ENCODE data around the gene TBX2. TPM values are rescaled to one million over a fixed set of nuclear protein-coding genes. Genes with fewer than 3 reads are reported as not detected.
"Not testable (repeated sequence)": the region's sequence is repeated elsewhere in the genome, so short reads cannot be mapped to it uniquely, and the experiment has no call there.

TBX2 gene
- polyA plus RNA-seq, 1 donor (not counting 4 experiments of a cell fraction or from before 2014, with no cell fraction given) = not detected

DNA sequence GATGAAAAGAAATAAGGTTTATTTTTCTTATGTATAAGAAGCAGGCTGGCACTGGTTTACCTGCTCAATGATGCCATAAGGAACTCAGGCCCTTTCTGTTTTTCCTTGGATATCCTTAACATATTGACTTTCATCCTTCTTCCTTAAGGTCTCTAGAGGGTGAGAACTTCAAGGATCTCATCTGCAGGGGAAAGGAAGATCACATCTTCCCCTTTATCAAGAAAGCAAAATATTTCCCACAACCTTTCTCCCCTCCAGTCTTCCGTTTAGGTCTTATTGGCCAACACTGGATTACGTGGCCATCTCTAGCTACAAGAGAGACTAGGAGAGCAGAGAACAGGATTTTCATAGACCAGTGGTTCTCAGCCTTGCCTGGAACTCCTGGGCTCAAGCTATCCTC, 48.4 kb downstream of the TBX2 start:
- H3K9ac ChIP-seq (ENCODE audit: control insufficient read depth, extremely low read depth, insufficient read depth, low read length) = no peak overlapping the region
- no peaks in the 10 kb centered on the region for H4K20me1 ChIP-seq (ENCODE audit: control insufficient read depth, extremely low read depth, insufficient read depth, low read length)
- TF ChIP-seq EZH2 (IDR thresholded peaks at IDR 0.05; ENCODE audit: low read length) = no peak
- TF ChIP-seq, protein P1, sequence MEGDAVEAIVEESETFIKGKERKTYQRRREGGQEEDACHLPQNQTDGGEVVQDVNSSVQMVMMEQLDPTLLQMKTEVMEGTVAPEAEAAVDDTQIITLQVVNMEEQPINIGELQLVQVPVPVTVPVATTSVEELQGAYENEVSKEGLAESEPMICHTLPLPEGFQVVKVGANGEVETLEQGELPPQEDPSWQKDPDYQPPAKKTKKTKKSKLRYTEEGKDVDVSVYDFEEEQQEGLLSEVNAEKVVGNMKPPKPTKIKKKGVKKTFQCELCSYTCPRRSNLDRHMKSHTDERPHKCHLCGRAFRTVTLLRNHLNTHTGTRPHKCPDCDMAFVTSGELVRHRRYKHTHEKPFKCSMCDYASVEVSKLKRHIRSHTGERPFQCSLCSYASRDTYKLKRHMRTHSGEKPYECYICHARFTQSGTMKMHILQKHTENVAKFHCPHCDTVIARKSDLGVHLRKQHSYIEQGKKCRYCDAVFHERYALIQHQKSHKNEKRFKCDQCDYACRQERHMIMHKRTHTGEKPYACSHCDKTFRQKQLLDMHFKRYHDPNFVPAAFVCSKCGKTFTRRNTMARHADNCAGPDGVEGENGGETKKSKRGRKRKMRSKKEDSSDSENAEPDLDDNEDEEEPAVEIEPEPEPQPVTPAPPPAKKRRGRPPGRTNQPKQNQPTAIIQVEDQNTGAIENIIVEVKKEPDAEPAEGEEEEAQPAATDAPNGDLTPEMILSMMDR (optimal IDR thresholded peaks at IDR 0.05 in 1 of 3, IDR thresholded peaks at IDR 0.05 in 1 of 3, conservative IDR thresholded peaks at IDR 0.05 in 1 of 3; ENCODE audit: extremely low read depth in 1 of 3, insufficient read depth in 2 of 3, low read length in 3 of 3) = no peak
- H3K4me1 ChIP-seq (ENCODE audit: control insufficient read depth, extremely low read depth, insufficient read depth, low read length) = no peaks in the 10 kb centered on the region
- H3K4me3 ChIP-seq (ENCODE audit: control insufficient read depth in 2 of 3, extremely low read depth in 1 of 3, insufficient read depth in 2 of 3, low read depth in 1 of 3, low read length in 3 of 3) = no peak overlapping the region
- DNase-seq (ENCODE audit: low read depth, low spot score) (no peak), FAIRE-seq (no peak)
- H3K36me3 ChIP-seq (ENCODE audit: control insufficient read depth in 2 of 2, extremely low read depth in 1 of 2, insufficient read depth in 2 of 2, low read length in 2 of 2) = no peaks in the 10 kb centered on the region
- no peaks in the 10 kb centered on the region for H3K9me3 ChIP-seq (ENCODE audit: control insufficient read depth, low read depth, low read length)
- peaks cover 35% of the 10 kb centered on the region for H3K27me3 ChIP-seq (ENCODE audit: control insufficient read depth, extremely low read depth, insufficient read depth, low read length)
- H2AFZ ChIP-seq (ENCODE audit: control insufficient read depth, low read length) = no peak overlapping the region
- no peaks in the 10 kb centered on the region for H3K79me2 ChIP-seq (ENCODE audit: control insufficient read depth, insufficient read depth, low read length)
- H3K27ac ChIP-seq (ENCODE audit: control insufficient read depth, insufficient read depth, low read length) = no peak overlapping the region
- H3K9me1 ChIP-seq (ENCODE audit: control insufficient read depth, extremely low read depth, insufficient read depth, low read length) = no peaks in the 10 kb centered on the region
- no peak overlapping the region for H3K4me2 ChIP-seq (ENCODE audit: control insufficient read depth, extremely low read depth, insufficient read depth, low read depth, low read length)
- dilution Hi-C loops (cut with MboI; ENCODE audit: extremely low pct_ligation_motif_present, low sequenced_read_pairs) = no loop called here

DNA sequence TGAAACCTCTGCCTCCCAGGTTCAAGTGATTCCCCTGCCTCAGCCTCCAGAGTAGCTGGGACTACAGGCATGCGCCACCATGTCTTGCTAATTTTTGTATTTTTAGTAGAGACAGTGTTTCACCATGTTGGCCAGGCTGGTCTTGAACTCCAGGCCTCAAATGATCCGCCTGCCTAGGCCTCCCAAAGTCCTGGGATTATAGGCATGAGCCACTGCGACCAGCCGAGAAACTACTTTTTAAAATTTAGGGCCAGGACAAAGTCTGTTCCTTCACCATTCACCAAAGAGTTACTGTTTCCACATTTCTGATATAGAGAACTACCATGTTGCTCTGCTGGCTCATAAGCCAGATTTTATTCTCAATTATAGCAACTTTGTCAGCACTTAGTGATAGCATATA, 49.5 kb downstream of the TBX2 start:
- dilution Hi-C loops (cut with MboI; ENCODE audit: extremely low pct_ligation_motif_present, low sequenced_read_pairs); H3K4me1 ChIP-seq (ENCODE audit: control insufficient read depth, extremely low read depth, insufficient read depth, low read length); FAIRE-seq; H2AFZ ChIP-seq (ENCODE audit: control insufficient read depth, low read length); H3K9me1 ChIP-seq (ENCODE audit: control insufficient read depth, extremely low read depth, insufficient read depth, low read length); H3K79me2 ChIP-seq (ENCODE audit: control insufficient read depth, insufficient read depth, low read length); DNase-seq (ENCODE audit: low read depth, low spot score); H3K4me2 ChIP-seq (ENCODE audit: control insufficient read depth, extremely low read depth, insufficient read depth, low read depth, low read length); H3K36me3 ChIP-seq (ENCODE audit: control insufficient read depth in 2 of 2, extremely low read depth in 1 of 2, insufficient read depth in 2 of 2, low read length in 2 of 2); H3K27ac ChIP-seq (ENCODE audit: control insufficient read depth, insufficient read depth, low read length); H4K20me1 ChIP-seq (ENCODE audit: control insufficient read depth, extremely low read depth, insufficient read depth, low read length); H3K9ac ChIP-seq (ENCODE audit: control insufficient read depth, extremely low read depth, insufficient read depth, low read length); H3K4me3 ChIP-seq (ENCODE audit: control insufficient read depth in 2 of 3, extremely low read depth in 1 of 3, insufficient read depth in 2 of 3, low read depth in 1 of 3, low read length in 3 of 3); H3K9me3 ChIP-seq (ENCODE audit: control insufficient read depth, low read depth, low read length): not testable (repeated sequence)
- peaks cover 39% of the 10 kb centered on the region for H3K27me3 ChIP-seq (ENCODE audit: control insufficient read depth, extremely low read depth, insufficient read depth, low read length)

Data from keratinocyte (primary cell).